Measurements from ENCODE around the gene MUC5B. TPM values are rescaled to one million over a fixed set of nuclear protein-coding genes. Genes with fewer than 3 reads are reported as not detected.
"Not testable (repeated sequence)": the region's sequence is repeated elsewhere in the genome, so short reads cannot be mapped to it uniquely, and the experiment has no call there.

MUC5B gene
- total RNA-seq, 2 donors from 2014 or later, result not detected

GRCh38 chr11:1241706-1242105 is 18.8 kb downstream of the MUC5B start:
- no peaks in the 10 kb centered on the region for H3K27me3 Mint-ChIP-seq (ENCODE audit: insufficient read depth)
- no peak overlapping the region for H3K27ac ChIP-seq (ENCODE audit: low read depth, low read length)
- H3K36me3 Mint-ChIP-seq (ENCODE audit: low read depth), result no peaks in the 10 kb centered on the region
- H3K9ac ChIP-seq (ENCODE audit: extremely low read depth, low read length, poor library complexity, severe bottlenecking), result no peak overlapping the region
- H3K4me1 ChIP-seq (ENCODE audit: control insufficient read depth, insufficient read depth, low read length), result no peaks in the 10 kb centered on the region
- no peaks in the 10 kb centered on the region for H3K4me1 Mint-ChIP-seq
- no peaks in the 10 kb centered on the region for H3K9me3 ChIP-seq (ENCODE audit: control insufficient read depth, low read length)
- no peaks in the 10 kb centered on the region for H3K27me3 ChIP-seq (ENCODE audit: control insufficient read depth, insufficient read depth, low read length, poor library complexity, severe bottlenecking)
- H3K4me3 Mint-ChIP-seq, result no peak overlapping the region
- no peak for TF ChIP-seq CTCF (conservative IDR thresholded peaks at IDR 0.05)
- 87 to 90% methylated on average over 9 to 20 of the region's 20 CpGs for WGBS, 2 experiments (ENCODE audit: insufficient coverage in 1 of 2, insufficient read length in 1 of 2)
- no peak for DNase-seq
- H3K27ac Mint-ChIP-seq, result no peak overlapping the region
- H3K36me3 ChIP-seq (ENCODE audit: control insufficient read depth, insufficient read depth, low read length), result no peaks in the 10 kb centered on the region
- no peak overlapping the region for H3K4me3 ChIP-seq (ENCODE audit: low read length)
- H3K9me3 Mint-ChIP-seq, result peaks cover 36% of the 10 kb centered on the region

DNA sequence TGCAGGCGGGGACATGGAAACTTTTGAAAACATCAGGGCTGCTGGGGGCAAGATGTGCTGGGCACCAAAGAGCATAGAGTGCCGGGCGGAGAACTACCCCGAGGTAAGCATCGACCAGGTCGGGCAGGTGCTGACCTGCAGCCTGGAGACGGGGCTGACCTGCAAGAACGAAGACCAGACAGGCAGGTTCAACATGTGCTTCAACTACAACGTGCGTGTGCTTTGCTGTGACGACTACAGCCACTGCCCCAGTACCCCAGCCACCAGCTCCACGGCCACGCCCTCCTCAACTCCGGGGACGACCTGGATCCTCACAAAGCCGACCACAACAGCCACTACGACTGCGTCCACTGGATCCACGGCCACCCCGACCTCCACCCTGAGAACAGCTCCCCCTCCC is 19.4 kb downstream of the MUC5B start:
- no peaks in the 10 kb centered on the region for H3K4me1 Mint-ChIP-seq

DNA sequence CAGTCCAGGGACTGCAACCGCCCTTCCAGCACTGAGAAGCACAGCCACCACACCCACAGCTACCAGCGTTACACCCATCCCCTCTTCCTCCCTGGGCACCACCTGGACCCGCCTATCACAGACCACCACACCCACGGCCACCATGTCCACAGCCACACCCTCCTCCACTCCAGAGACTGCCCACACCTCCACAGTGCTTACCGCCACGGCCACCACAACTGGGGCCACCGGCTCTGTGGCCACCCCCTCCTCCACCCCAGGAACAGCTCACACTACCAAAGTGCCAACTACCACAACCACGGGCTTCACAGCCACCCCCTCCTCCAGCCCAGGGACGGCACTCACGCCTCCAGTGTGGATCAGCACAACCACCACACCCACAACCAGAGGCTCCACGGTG is 19.9 kb downstream of the MUC5B start:
- not testable (repeated sequence) for H3K4me1 Mint-ChIP-seq; H3K4me1 ChIP-seq (ENCODE audit: control insufficient read depth, insufficient read depth, low read length); H3K36me3 Mint-ChIP-seq (ENCODE audit: low read depth); H3K27me3 ChIP-seq (ENCODE audit: control insufficient read depth, insufficient read depth, low read length, poor library complexity, severe bottlenecking); DNase-seq; H3K27me3 Mint-ChIP-seq (ENCODE audit: insufficient read depth); H3K36me3 ChIP-seq (ENCODE audit: control insufficient read depth, insufficient read depth, low read length); H3K9me3 ChIP-seq (ENCODE audit: control insufficient read depth, low read length); H3K9ac ChIP-seq (ENCODE audit: extremely low read depth, low read length, poor library complexity, severe bottlenecking); H3K27ac ChIP-seq (ENCODE audit: low read depth, low read length); H3K4me3 Mint-ChIP-seq; H3K4me3 ChIP-seq (ENCODE audit: low read length); H3K27ac Mint-ChIP-seq
- whole genome bisulfite sequencing, 2 experiments (ENCODE audit: insufficient coverage in 1 of 2, insufficient read length in 1 of 2), result 84% methylated on average over 4 of the region's 11 CpGs; no CpG with 5 or more reads in 1 of the 2 experiments
- peaks cover 41% of the 10 kb centered on the region for H3K9me3 Mint-ChIP-seq

More for the DNA sequence above, 19.4 kb downstream of the MUC5B start:
- Mint-ChIP-seq H3K9me3 (peaks cover 40% of the 10 kb centered on the region), H3K27me3 (ENCODE audit: insufficient read depth) (no peaks in the 10 kb centered on the region), H3K36me3 (ENCODE audit: low read depth) (no peaks in the 10 kb centered on the region), H3K4me3 (no peak overlapping the region), H3K27ac (no peak overlapping the region)
- no peak overlapping the region for H3K4me3 ChIP-seq (ENCODE audit: low read length)
- H3K9me3 ChIP-seq (ENCODE audit: control insufficient read depth, low read length), result no peaks in the 10 kb centered on the region
- 86 to 89% methylated on average over 7 to 20 of the region's 20 CpGs for WGBS, 2 experiments (ENCODE audit: insufficient coverage in 1 of 2, insufficient read length in 1 of 2)
- no peak overlapping the region for H3K9ac ChIP-seq (ENCODE audit: extremely low read depth, low read length, poor library complexity, severe bottlenecking)
- no peaks in the 10 kb centered on the region for H3K27me3 ChIP-seq (ENCODE audit: control insufficient read depth, insufficient read depth, low read length, poor library complexity, severe bottlenecking)
- no peak overlapping the region for H3K27ac ChIP-seq (ENCODE audit: low read depth, low read length)
- H3K36me3 ChIP-seq (ENCODE audit: control insufficient read depth, insufficient read depth, low read length), result no peaks in the 10 kb centered on the region
- TF ChIP-seq CTCF (conservative IDR thresholded peaks at IDR 0.05), result no peak
- H3K4me1 ChIP-seq (ENCODE audit: control insufficient read depth, insufficient read depth, low read length), result no peaks in the 10 kb centered on the region
- DNase-seq, result no peak

GRCh38 chr11:1243521-1243920 is 20.7 kb downstream of the MUC5B start:
- not testable (repeated sequence) for H3K27me3 Mint-ChIP-seq (ENCODE audit: insufficient read depth); H3K36me3 ChIP-seq (ENCODE audit: control insufficient read depth, insufficient read depth, low read length); H3K4me1 ChIP-seq (ENCODE audit: control insufficient read depth, insufficient read depth, low read length); H3K27ac ChIP-seq (ENCODE audit: low read depth, low read length); H3K4me1 Mint-ChIP-seq; DNase-seq; H3K27me3 ChIP-seq (ENCODE audit: control insufficient read depth, insufficient read depth, low read length, poor library complexity, severe bottlenecking); H3K4me3 Mint-ChIP-seq; H3K9ac ChIP-seq (ENCODE audit: extremely low read depth, low read length, poor library complexity, severe bottlenecking); H3K9me3 ChIP-seq (ENCODE audit: control insufficient read depth, low read length); H3K36me3 Mint-ChIP-seq (ENCODE audit: low read depth); H3K4me3 ChIP-seq (ENCODE audit: low read length); H3K27ac Mint-ChIP-seq
- WGBS, 2 experiments (ENCODE audit: insufficient coverage in 1 of 2, insufficient read length in 1 of 2), result 94% methylated on average over 12 of the region's 18 CpGs; no CpG with 5 or more reads in 1 of the 2 experiments
- H3K9me3 Mint-ChIP-seq, result peaks cover 47% of the 10 kb centered on the region

GRCh38 chr11:1244557-1244956 is 21.7 kb downstream of the MUC5B start:
- not testable (repeated sequence) for H3K27me3 Mint-ChIP-seq (ENCODE audit: insufficient read depth); H3K36me3 ChIP-seq (ENCODE audit: control insufficient read depth, insufficient read depth, low read length); H3K9ac ChIP-seq (ENCODE audit: extremely low read depth, low read length, poor library complexity, severe bottlenecking); H3K36me3 Mint-ChIP-seq (ENCODE audit: low read depth); H3K4me1 Mint-ChIP-seq; H3K4me3 ChIP-seq (ENCODE audit: low read length); H3K27me3 ChIP-seq (ENCODE audit: control insufficient read depth, insufficient read depth, low read length, poor library complexity, severe bottlenecking); H3K4me1 ChIP-seq (ENCODE audit: control insufficient read depth, insufficient read depth, low read length); H3K27ac Mint-ChIP-seq; H3K4me3 Mint-ChIP-seq; DNase-seq; H3K9me3 ChIP-seq (ENCODE audit: control insufficient read depth, low read length); H3K27ac ChIP-seq (ENCODE audit: low read depth, low read length)
- WGBS, 2 experiments (ENCODE audit: insufficient coverage in 1 of 2, insufficient read length in 1 of 2), result 89% methylated on average over 4 of the region's 9 CpGs; no CpG with 5 or more reads in 1 of the 2 experiments
- H3K9me3 Mint-ChIP-seq, result peaks cover 49% of the 10 kb centered on the region

GRCh38 chr11:1245717-1246116 is 22.9 kb downstream of the MUC5B start:
- not testable (repeated sequence) for H3K9me3 ChIP-seq (ENCODE audit: control insufficient read depth, low read length); H3K27ac Mint-ChIP-seq; H3K4me1 Mint-ChIP-seq; H3K27me3 Mint-ChIP-seq (ENCODE audit: insufficient read depth); H3K4me3 Mint-ChIP-seq; H3K36me3 Mint-ChIP-seq (ENCODE audit: low read depth); DNase-seq; H3K4me3 ChIP-seq (ENCODE audit: low read length); H3K36me3 ChIP-seq (ENCODE audit: control insufficient read depth, insufficient read depth, low read length); H3K9ac ChIP-seq (ENCODE audit: extremely low read depth, low read length, poor library complexity, severe bottlenecking); H3K4me1 ChIP-seq (ENCODE audit: control insufficient read depth, insufficient read depth, low read length); H3K27me3 ChIP-seq (ENCODE audit: control insufficient read depth, insufficient read depth, low read length, poor library complexity, severe bottlenecking); H3K27ac ChIP-seq (ENCODE audit: low read depth, low read length)
- WGBS, 2 experiments (ENCODE audit: insufficient coverage in 1 of 2, insufficient read length in 1 of 2), result 89 to 96% methylated on average over 8 to 13 of the region's 14 CpGs
- H3K9me3 Mint-ChIP-seq, result peaks cover 58% of the 10 kb centered on the region
